ENCODE measurements around the gene MYO1G. TPM values are rescaled to one million over a fixed set of nuclear protein-coding genes. Genes with fewer than 3 reads are reported as not detected.
A peak's percentile ranks its signal among the peaks of the same experiment; 100 is the strongest.

Gene MYO1G
- total RNA-seq, 1 experiment from 2014 or later: 0.57 TPM

DNA sequence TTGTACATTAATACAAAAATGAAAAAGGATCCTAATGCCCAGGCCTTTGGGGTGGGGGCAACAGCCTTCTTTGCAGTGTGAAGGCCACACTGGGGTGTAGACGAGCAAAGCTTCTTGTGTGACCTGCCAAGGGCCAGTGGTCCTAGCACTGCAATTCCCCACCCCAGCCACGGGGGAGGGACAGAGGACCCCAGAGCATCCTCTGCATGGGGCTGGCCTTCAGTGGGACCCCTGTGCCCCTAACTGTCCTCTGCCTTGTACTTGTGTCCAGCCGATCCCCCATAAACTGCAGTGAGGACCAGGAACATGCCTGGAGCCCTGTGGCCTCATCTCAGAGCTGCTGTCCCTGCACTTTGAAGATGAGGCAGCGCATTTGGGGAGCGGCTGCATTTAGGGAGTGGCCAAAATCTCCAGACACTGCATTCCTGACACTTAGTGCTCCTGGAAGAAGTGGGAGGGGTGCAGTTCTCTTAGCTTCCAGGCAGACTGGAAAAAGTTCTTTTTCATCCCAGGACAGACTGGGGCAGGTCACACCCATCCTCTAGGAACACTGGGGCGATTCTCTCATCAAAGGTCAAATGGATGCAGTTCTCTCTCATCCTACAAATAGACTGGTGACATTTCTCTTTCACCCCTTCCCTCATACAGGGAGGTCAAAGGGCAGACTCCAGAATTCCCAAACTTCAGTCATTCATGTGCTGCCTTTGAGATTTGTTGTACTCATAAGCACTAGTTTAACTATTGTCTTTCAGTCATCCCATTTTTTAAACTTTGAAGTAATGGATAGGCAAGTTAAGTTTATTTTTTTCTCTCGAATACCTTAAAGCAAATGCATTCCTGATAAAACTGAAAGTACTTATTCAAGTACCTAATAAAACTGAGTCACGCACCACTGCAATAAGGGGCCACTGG is 922 bp upstream of the MYO1G start:
- H3K27ac Mint-ChIP-seq: 0 out of 7 replicates have a peak overlapping the region, but pooled peaks of 2 of the 3 experiments have one; percentile 65 to 66
- Histone ChIP-seq H4K20me1 (ENCODE audit: control insufficient read depth, insufficient read depth, insufficient read length) (no peaks in the 10 kb centered on the region), H3K23me2 (ENCODE audit: insufficient read length, low read depth, low read length, poor library complexity, severe bottlenecking) (no peaks in the 10 kb centered on the region), H3K79me2 (ENCODE audit: insufficient read depth, low read length) (no peaks in the 10 kb centered on the region; the same call in 1 of the 2 replicates), H2BK12ac (ENCODE audit: insufficient read length, low read depth, low read length) (no peak overlapping the region), H4K91ac (ENCODE audit: insufficient read length, low read depth, low read length) (no peak overlapping the region), H3K79me1 (ENCODE audit: insufficient read depth, low read depth, low read length, poor library complexity, severe bottlenecking) (peaks cover 4% of the 10 kb centered on the region), H2BK120ac (ENCODE audit: low read depth, low read length, poor library complexity, severe bottlenecking) (no peak overlapping the region), H3K23ac (ENCODE audit: insufficient read length, low read depth, low read length) (no peak overlapping the region), H4K5ac (ENCODE audit: insufficient read length, low read depth, low read length) (no peak overlapping the region), H2BK20ac (ENCODE audit: low read depth, low read length, poor library complexity, severe bottlenecking) (no peak overlapping the region), H4K8ac (replicated peaks; ENCODE audit: insufficient read length, low read depth, low read length) (no peak overlapping the region), H3K9me3 (ENCODE audit: control insufficient read depth, low read depth, low read length) (no peaks in the 10 kb centered on the region), H3K4ac (ENCODE audit: low read depth, low read length) (no peak overlapping the region), H3K27ac (ENCODE audit: insufficient read length, low read depth, low read length) (no peak overlapping the region), H2BK15ac (ENCODE audit: low read depth, low read length) (no peak overlapping the region), H3K4me1 (ENCODE audit: insufficient read depth, low read length) (no peaks in the 10 kb centered on the region), H2AFZ (ENCODE audit: low read length) (no peak overlapping the region), H3T11ph (ENCODE audit: low read length) (no peak overlapping the region), H2BK5ac (ENCODE audit: insufficient read length, low read length) (no peak overlapping the region), H3K4me2 (ENCODE audit: insufficient read depth, insufficient read length, low read length) (no peak overlapping the region), H3K27me3 (ENCODE audit: insufficient read depth, low read length) (no peaks in the 10 kb centered on the region), H3K9ac (ENCODE audit: extremely low read depth, insufficient read length, low read length) (no peak overlapping the region), H2AK5ac (ENCODE audit: insufficient read length, low read length) (no peak overlapping the region), H3K56ac (ENCODE audit: insufficient read length, low read depth, low read length) (no peak overlapping the region), H3K14ac (ENCODE audit: insufficient read depth, low read length) (no peak overlapping the region), H3K18ac (ENCODE audit: insufficient read length, low read depth, low read length) (no peak overlapping the region)
- H3K9me3 Mint-ChIP-seq: no peaks in the 10 kb centered on the region; a peak in 1 of 5 replicates
- peaks cover 24 to 62% (median 24%) of the 10 kb centered on the region in 3 experiments for H3K36me3 Mint-ChIP-seq (ENCODE audit: insufficient read depth in 1 of 3, low read depth in 3 of 3)
- peaks cover 6% of the 10 kb centered on the region in 2 experiments for H3K4me1 Mint-ChIP-seq
- TF ChIP-seq, protein P1, sequence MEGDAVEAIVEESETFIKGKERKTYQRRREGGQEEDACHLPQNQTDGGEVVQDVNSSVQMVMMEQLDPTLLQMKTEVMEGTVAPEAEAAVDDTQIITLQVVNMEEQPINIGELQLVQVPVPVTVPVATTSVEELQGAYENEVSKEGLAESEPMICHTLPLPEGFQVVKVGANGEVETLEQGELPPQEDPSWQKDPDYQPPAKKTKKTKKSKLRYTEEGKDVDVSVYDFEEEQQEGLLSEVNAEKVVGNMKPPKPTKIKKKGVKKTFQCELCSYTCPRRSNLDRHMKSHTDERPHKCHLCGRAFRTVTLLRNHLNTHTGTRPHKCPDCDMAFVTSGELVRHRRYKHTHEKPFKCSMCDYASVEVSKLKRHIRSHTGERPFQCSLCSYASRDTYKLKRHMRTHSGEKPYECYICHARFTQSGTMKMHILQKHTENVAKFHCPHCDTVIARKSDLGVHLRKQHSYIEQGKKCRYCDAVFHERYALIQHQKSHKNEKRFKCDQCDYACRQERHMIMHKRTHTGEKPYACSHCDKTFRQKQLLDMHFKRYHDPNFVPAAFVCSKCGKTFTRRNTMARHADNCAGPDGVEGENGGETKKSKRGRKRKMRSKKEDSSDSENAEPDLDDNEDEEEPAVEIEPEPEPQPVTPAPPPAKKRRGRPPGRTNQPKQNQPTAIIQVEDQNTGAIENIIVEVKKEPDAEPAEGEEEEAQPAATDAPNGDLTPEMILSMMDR (conservative IDR thresholded peaks at IDR 0.05): 0 out of 3 replicates have a peak, but pooled peaks have one; percentile 12
- WGBS (ENCODE audit: extremely low coverage, insufficient read length, low lambda C conversion rate): no CpG with 5 or more reads among the region's 8 CpGs
- H3K4me3 Mint-ChIP-seq: no peak overlapping the region
- no peaks in the 10 kb centered on the region; the same call in 1 of the 2 replicates for H3K27me3 Mint-ChIP-seq (ENCODE audit: low read depth)
- DNase-seq: no peak

Data from H9 (cell line).